HEK293 (cell line): ENCODE data around the gene RAC2.

Experiments used
- CTCF ChIA-PET: fragments of 350-600 bp; formaldehyde crosslinking; extraction: SDS; loops from one replicate; lab custom pipeline; 2021; ENCODE audit warnings: antibody characterized with exemption; lab: Yijun Ruan, JAX
- POLR2A ChIA-PET: fragments of 300-600 bp; formaldehyde crosslinking; extraction: SDS; loops from one replicate; lab custom pipeline; 2020; ENCODE audit warnings: antibody characterized with exemption, inconsistent platforms; lab: Yijun Ruan, JAX
- H3K27ac ChIP-seq: fragments of 200-500 bp; sonication (Bioruptor generic); 2 replicates; pipeline ENCODE4 v1.5.1; 2014; ENCODE audit warnings: low read depth, low read length, control low read depth, inconsistent platforms; ENCODE audit errors: extremely low read depth
- H3K36me3 ChIP-seq, 2 experiments: fragments of 200-500 bp in 1 of 2; sonication (Bioruptor generic) in 1 of 2; 1 replicate in 1 of 2; 2 replicates in 1 of 2; pipeline ENCODE4 v1.5.1; 2014 to 2017; ENCODE audit warnings: inconsistent platforms in 2 of 2, low read length in 2 of 2; ENCODE audit not compliant: control insufficient read depth in 2 of 2, insufficient read depth in 1 of 2
- H3K4me1 ChIP-seq: fragments of 200-500 bp; sonication (Bioruptor generic); 2 replicates; pipeline ENCODE4 v1.5.1; 2014; ENCODE audit warnings: mild to moderate bottlenecking, low read length, inconsistent platforms; ENCODE audit not compliant: control insufficient read depth, insufficient read depth
- H3K4me3 ChIP-seq: 2 replicates; pipeline ENCODE4 v1.5.1; 2011; ENCODE audit warnings: low read depth, mild to moderate bottlenecking, control low read depth, low read length, moderate library complexity
- H3K9me3 ChIP-seq: fragments of 200-500 bp; sonication (Bioruptor generic); 2 replicates; pipeline ENCODE4 v1.5.1; 2014; ENCODE audit warnings: low read depth, low read length, inconsistent platforms; ENCODE audit not compliant: control insufficient read depth, insufficient read depth
- KLF10 ChIP-seq: fragments of 450-650 bp; IDR thresholded peaks from 2 replicates; pipeline ENCODE4 v1.5.1; 2018; ENCODE audit warnings: missing biosample characterization, mild to moderate bottlenecking, missing genetic modification characterization
- KLF16 ChIP-seq: fragments of 450-650 bp; formaldehyde crosslinking; IDR thresholded peaks from 2 replicates; pipeline ENCODE4 v1.5.1; 2017; ENCODE audit warnings: missing biosample characterization, missing genetic modification characterization
- MEIS1 ChIP-seq: sonication (generic); formaldehyde crosslinking; IDR thresholded peaks from 2 replicates; pipeline ENCODE4 v1.8.1; 2022; ENCODE audit warnings: missing genetic modification reagents, mild to moderate bottlenecking, borderline replicate concordance
- MYNN ChIP-seq: fragments of 450-650 bp; formaldehyde crosslinking; IDR thresholded peaks from 2 replicates; pipeline ENCODE4 v1.5.1; 2016; ENCODE audit warnings: missing biosample characterization, missing genetic modification characterization, borderline replicate concordance
- ZBTB7A ChIP-seq: fragments of 450-650 bp; formaldehyde crosslinking; IDR thresholded peaks from 2 replicates; pipeline ENCODE4 v1.5.1; 2016; ENCODE audit warnings: low read depth, missing biosample characterization, missing genetic modification characterization
- ZNF112 ChIP-seq: fragments of 450-650 bp; formaldehyde crosslinking; IDR thresholded peaks from 2 replicates; pipeline ENCODE4 v1.5.0; 2017; ENCODE audit warnings: missing biosample characterization, missing genetic modification characterization
- ZNF16 ChIP-seq: fragments of 450-650 bp; formaldehyde crosslinking; IDR thresholded peaks from 2 replicates; pipeline ENCODE4 v1.5.1; 2016; ENCODE audit warnings: low read depth, missing biosample characterization, missing genetic modification characterization
- ZNF221 ChIP-seq: fragments of 450-650 bp; formaldehyde crosslinking; IDR thresholded peaks from 2 replicates; pipeline ENCODE4 v1.5.1; 2017; ENCODE audit warnings: missing biosample characterization, missing genetic modification characterization, borderline replicate concordance
- ZNF223 ChIP-seq: fragments of 450-650 bp; formaldehyde crosslinking; IDR thresholded peaks from 2 replicates; pipeline ENCODE4 v1.5.1; 2016; ENCODE audit warnings: missing biosample characterization, missing genetic modification characterization
- ZNF311 ChIP-seq: fragments of 450-650 bp; formaldehyde crosslinking; IDR thresholded peaks from 2 replicates; pipeline ENCODE4 v1.5.1; 2017; ENCODE audit warnings: missing biosample characterization, missing genetic modification characterization, borderline replicate concordance
- ZNF473 ChIP-seq: fragments of 450-650 bp; formaldehyde crosslinking; IDR thresholded peaks from 2 replicates; pipeline ENCODE4 v1.5.1; 2017; ENCODE audit warnings: missing biosample characterization, missing genetic modification characterization
- ZNF48 ChIP-seq: fragments of 450-650 bp; formaldehyde crosslinking; IDR thresholded peaks from 2 replicates; pipeline ENCODE4 v1.5.1; 2016; ENCODE audit warnings: missing biosample characterization, missing genetic modification characterization
- ZNF521 ChIP-seq: fragments of 450-650 bp; formaldehyde crosslinking; IDR thresholded peaks from 2 replicates; pipeline ENCODE4 v1.5.1; 2017; ENCODE audit warnings: missing biosample characterization, mild to moderate bottlenecking, missing genetic modification characterization
- ZNF529 ChIP-seq: fragments of 450-650 bp; formaldehyde crosslinking; IDR thresholded peaks from 2 replicates; pipeline ENCODE4 v1.5.1; 2017; ENCODE audit warnings: missing genetic modification characterization, missing biosample characterization; ENCODE audit not compliant: insufficient replicate concordance
- ZNF544 ChIP-seq: fragments of 450-650 bp; formaldehyde crosslinking; IDR thresholded peaks from 2 replicates; pipeline ENCODE4 v1.5.0; 2017; ENCODE audit warnings: missing biosample characterization, missing genetic modification characterization
- ZNF626 ChIP-seq: fragments of 450-650 bp; sonication (Bioruptor Pico); formaldehyde crosslinking; IDR thresholded peaks from 2 replicates; pipeline ENCODE4 v1.5.1; 2018; ENCODE audit warnings: missing biosample characterization, missing genetic modification characterization, inconsistent platforms
- ZNF792 ChIP-seq: fragments of 450-650 bp; formaldehyde crosslinking; IDR thresholded peaks from 2 replicates; pipeline ENCODE4 v1.5.1; 2016; ENCODE audit warnings: missing biosample characterization, missing genetic modification characterization
- ZXDB ChIP-seq: fragments of 450-650 bp; formaldehyde crosslinking; IDR thresholded peaks from 2 replicates; pipeline ENCODE4 v1.5.1; 2016; ENCODE audit warnings: missing biosample characterization, missing genetic modification characterization
- TF ChIP-seq, protein P1 (sequence below): fragments of 450-650 bp; formaldehyde crosslinking; IDR thresholded peaks from 2 replicates; pipeline ENCODE4 v1.5.1; 2016; ENCODE audit warnings: missing biosample characterization, missing genetic modification characterization
- TF ChIP-seq, protein P2 (sequence below): fragments of 450-650 bp; formaldehyde crosslinking; conservative IDR thresholded peaks from 2 replicates; pipeline ENCODE4 v1.5.1; 2016; ENCODE audit warnings: low read depth, missing biosample characterization, missing genetic modification characterization
- TF ChIP-seq, protein P3 (sequence below): fragments of 450-650 bp; formaldehyde crosslinking; IDR thresholded peaks from 2 replicates; pipeline ENCODE4 v1.5.1; 2016; ENCODE audit warnings: missing biosample characterization, missing genetic modification characterization
- TF ChIP-seq, protein P4 (sequence below): fragments of 450-650 bp; formaldehyde crosslinking; IDR thresholded peaks from 2 replicates; pipeline ENCODE4 v1.5.1; 2016; ENCODE audit warnings: missing biosample characterization, missing genetic modification characterization
- TF ChIP-seq, protein P5 (sequence below): fragments of 450-650 bp; formaldehyde crosslinking; IDR thresholded peaks from 2 replicates; pipeline ENCODE4 v1.5.1; 2016; ENCODE audit warnings: missing biosample characterization, missing genetic modification characterization, borderline replicate concordance

The RAC2 gene

DNA sequence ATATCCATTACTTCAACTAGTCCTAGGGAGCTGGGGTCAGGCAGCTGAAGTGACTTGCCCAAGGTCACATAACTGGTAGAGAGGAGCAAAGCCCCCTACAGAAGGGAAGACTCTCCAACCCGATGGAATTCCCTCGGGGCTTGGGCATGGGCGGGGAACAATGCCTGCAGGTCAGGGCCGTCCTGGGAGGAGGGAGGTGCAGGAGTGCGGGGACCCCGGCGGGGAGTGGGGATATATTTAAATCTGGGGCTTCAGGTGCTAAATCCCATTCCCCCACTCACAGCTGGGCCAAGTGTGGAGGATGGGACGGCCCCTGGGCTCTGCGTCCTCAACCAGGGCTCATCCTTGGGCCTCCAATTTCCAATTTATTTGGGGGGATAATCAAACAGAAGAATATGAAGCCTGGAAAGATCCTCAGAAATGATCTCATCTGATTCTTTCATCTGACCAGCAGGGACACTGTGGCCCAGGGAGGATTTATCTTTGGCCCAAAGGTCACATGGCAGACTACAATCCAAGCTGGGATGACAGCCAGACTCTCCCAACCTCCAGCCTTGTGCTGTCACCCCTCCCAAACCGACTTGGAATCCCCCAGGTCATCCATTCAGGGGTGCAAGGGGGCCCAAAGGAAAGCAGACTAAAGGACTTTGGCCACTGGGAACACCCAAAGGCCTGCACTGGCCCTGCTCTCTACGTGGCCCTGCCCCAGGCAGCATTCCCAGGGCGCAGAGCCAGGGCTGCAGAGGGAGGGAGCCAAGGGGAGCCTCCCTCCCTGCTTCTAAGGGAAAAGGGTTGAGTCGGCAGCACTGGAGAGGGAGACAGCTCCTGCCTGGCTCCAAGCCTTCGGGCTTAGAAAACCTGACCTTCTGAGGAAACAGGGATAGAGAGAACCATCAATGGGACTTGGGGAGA, 47.3 kb downstream of the RAC2 start:
- no peaks in the 10 kb centered on the region for H3K36me3 ChIP-seq
- H3K9me3 ChIP-seq, result no peaks in the 10 kb centered on the region
- H3K4me1 ChIP-seq, result 0 out of 2 replicates have a peak, but pooled peaks cover 6% of the 10 kb centered on the region
- H3K4me3 ChIP-seq, result no peak overlapping the region
- CTCF ChIA-PET, result interaction anchor here (0.6 to 2.7 kb wide), 21 partner anchors 7 to 341 kb away, joined by 3 to 38 read pairs (median 4); no protein-coding TSS in a partner anchor
- POLR2A ChIA-PET, result interaction anchor here (0.8 to 2.5 kb wide), 3 partner anchors 9 to 668 kb away, joined by 3 to 10 read pairs (median 3); partner anchors contain the start of genes C1QTNF6, EIF3D, MPST and TST
- H3K27ac ChIP-seq, result no peak overlapping the region
- TF ChIP-seq KLF16 (tag by site-specific recombination) (no peak), ZNF16 (no peak), ZNF544 (tag by site-specific recombination) (no peak), ZNF112 (no peak), ZNF48 (tag by site-specific recombination) (no peak), ZNF221 (tag by site-specific recombination) (no peak), ZNF473 (tag by site-specific recombination) (no peak), KLF10 (tag by site-specific recombination) (no peak), MYNN (tag by site-specific recombination) (no peak), ZNF223 (no peak), ZNF529 (tag by site-specific recombination) (no peak), ZNF311 (tag by site-specific recombination) (no peak), ZNF626 (tag by site-specific recombination) (no peak), ZNF521 (tag by site-specific recombination) (no peak), ZXDB (tag by site-specific recombination) (no peak), ZBTB7A (no peak), MEIS1 (CRISPR knock-in tag) (no peak), ZNF792 (tag by site-specific recombination) (no peak)
- TF ChIP-seq, protein P1, sequence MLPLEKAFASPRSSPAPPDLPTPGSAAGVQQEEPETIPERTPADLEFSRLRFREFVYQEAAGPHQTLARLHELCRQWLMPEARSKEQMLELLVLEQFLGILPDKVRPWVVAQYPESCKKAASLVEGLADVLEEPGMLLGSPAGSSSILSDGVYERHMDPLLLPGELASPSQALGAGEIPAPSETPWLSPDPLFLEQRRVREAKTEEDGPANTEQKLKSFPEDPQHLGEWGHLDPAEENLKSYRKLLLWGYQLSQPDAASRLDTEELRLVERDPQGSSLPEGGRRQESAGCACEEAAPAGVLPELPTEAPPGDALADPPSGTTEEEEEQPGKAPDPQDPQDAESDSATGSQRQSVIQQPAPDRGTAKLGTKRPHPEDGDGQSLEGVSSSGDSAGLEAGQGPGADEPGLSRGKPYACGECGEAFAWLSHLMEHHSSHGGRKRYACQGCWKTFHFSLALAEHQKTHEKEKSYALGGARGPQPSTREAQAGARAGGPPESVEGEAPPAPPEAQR (tag by site-specific recombination), result no peak
- TF ChIP-seq, protein P2, sequence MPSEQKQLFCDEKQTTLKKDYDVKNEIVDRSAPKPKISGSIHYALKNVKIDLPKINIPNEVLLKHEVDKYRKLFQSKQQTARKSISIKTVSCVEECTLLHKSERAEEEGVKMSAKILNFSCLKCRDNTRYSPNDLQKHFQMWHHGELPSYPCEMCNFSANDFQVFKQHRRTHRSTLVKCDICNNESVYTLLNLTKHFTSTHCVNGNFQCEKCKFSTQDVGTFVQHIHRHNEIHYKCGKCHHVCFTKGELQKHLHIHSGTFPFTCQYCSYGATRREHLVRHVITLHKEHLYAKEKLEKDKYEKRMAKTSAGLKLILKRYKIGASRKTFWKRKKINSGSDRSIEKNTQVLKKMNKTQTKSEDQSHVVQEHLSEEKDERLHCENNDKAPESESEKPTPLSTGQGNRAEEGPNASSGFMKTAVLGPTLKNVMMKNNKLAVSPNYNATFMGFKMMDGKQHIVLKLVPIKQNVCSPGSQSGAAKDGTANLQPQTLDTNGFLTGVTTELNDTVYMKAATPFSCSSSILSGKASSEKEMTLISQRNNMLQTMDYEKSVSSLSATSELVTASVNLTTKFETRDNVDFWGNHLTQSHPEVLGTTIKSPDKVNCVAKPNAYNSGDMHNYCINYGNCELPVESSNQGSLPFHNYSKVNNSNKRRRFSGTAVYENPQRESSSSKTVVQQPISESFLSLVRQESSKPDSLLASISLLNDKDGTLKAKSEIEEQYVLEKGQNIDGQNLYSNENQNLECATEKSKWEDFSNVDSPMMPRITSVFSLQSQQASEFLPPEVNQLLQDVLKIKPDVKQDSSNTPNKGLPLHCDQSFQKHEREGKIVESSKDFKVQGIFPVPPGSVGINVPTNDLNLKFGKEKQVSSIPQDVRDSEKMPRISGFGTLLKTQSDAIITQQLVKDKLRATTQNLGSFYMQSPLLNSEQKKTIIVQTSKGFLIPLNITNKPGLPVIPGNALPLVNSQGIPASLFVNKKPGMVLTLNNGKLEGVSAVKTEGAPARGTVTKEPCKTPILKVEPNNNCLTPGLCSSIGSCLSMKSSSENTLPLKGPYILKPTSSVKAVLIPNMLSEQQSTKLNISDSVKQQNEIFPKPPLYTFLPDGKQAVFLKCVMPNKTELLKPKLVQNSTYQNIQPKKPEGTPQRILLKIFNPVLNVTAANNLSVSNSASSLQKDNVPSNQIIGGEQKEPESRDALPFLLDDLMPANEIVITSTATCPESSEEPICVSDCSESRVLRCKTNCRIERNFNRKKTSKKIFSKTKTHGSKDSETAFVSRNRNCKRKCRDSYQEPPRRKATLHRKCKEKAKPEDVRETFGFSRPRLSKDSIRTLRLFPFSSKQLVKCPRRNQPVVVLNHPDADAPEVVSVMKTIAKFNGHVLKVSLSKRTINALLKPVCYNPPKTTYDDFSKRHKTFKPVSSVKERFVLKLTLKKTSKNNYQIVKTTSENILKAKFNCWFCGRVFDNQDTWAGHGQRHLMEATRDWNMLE, result no peak
- TF ChIP-seq, protein P3, sequence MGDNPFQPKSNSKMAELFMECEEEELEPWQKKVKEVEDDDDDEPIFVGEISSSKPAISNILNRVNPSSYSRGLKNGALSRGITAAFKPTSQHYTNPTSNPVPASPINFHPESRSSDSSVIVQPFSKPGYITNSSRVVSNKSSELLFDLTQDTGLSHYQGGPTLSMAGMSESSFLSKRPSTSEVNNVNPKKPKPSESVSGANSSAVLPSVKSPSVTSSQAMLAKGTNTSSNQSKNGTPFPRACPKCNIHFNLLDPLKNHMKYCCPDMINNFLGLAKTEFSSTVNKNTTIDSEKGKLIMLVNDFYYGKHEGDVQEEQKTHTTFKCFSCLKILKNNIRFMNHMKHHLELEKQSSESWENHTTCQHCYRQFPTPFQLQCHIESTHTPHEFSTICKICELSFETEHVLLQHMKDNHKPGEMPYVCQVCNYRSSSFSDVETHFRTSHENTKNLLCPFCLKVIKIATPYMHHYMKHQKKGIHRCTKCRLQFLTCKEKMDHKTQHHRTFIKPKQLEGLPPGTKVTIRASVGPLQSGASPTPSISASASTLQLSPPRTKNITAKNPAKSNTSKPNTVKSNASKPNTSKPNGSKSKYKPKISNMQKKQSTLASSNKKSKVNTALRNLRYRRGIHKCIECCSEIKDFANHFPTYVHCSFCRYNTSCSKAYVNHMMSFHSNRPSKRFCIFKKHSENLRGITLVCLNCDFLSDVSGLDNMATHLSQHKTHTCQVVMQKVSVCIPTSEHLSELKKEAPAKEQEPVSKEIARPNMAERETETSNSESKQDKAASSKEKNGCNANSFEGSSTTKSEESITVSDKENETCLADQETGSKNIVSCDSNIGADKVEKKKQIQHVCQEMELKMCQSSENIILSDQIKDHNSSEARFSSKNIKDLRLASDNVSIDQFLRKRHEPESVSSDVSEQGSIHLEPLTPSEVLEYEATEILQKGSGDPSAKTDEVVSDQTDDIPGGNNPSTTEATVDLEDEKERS (tag by site-specific recombination), result no peak
- TF ChIP-seq, protein P4, sequence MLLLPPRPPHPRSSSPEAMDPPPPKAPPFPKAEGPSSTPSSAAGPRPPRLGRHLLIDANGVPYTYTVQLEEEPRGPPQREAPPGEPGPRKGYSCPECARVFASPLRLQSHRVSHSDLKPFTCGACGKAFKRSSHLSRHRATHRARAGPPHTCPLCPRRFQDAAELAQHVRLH, result no peak
- TF ChIP-seq, protein P5, sequence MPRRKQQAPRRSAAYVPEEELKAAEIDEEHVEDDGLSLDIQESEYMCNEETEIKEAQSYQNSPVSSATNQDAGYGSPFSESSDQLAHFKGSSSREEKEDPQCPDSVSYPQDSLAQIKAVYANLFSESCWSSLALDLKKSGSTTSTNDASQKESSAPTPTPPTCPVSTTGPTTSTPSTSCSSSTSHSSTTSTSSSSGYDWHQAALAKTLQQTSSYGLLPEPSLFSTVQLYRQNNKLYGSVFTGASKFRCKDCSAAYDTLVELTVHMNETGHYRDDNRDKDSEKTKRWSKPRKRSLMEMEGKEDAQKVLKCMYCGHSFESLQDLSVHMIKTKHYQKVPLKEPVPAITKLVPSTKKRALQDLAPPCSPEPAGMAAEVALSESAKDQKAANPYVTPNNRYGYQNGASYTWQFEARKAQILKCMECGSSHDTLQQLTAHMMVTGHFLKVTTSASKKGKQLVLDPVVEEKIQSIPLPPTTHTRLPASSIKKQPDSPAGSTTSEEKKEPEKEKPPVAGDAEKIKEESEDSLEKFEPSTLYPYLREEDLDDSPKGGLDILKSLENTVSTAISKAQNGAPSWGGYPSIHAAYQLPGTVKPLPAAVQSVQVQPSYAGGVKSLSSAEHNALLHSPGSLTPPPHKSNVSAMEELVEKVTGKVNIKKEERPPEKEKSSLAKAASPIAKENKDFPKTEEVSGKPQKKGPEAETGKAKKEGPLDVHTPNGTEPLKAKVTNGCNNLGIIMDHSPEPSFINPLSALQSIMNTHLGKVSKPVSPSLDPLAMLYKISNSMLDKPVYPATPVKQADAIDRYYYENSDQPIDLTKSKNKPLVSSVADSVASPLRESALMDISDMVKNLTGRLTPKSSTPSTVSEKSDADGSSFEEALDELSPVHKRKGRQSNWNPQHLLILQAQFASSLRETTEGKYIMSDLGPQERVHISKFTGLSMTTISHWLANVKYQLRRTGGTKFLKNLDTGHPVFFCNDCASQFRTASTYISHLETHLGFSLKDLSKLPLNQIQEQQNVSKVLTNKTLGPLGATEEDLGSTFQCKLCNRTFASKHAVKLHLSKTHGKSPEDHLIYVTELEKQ (tag by site-specific recombination), result no peak
